GM23248 (cell line): Measurements from ENCODE around the gene RNU1-4. TPM values are rescaled to one million over a fixed set of nuclear protein-coding genes. Genes with fewer than 3 reads are reported as not detected.
"Not testable (repeated sequence)": the region's sequence is repeated elsewhere in the genome, so short reads cannot be mapped to it uniquely, and the experiment has no call there.

Experiments used
- DNase-seq: peaks from one replicate; pipeline ENCODE4 v3.0.0-alpha.2; 2015
- H2AFZ ChIP-seq: fragments of 200-600 bp; sonication (generic); 2 replicates; pipeline ENCODE4 v1.6.1; 2016; ENCODE audit warnings: antibody characterized with exemption
- H3F3A ChIP-seq: fragments of 200-600 bp; sonication (generic); 2 replicates; pipeline ENCODE4 v1.6.1; 2016; ENCODE audit warnings: mild to moderate bottlenecking, antibody characterized with exemption, mixed run types; ENCODE audit not compliant: insufficient read depth
- H3K27ac ChIP-seq: fragments of 200-600 bp; sonication (generic); 2 replicates; pipeline ENCODE4 v1.5.1; 2016; ENCODE audit warnings: mild to moderate bottlenecking
- H3K27me3 ChIP-seq: fragments of 200-600 bp; sonication (generic); replicated peaks from 2 replicates; pipeline ENCODE4 v1.6.1; 2016; ENCODE audit warnings: mild to moderate bottlenecking; ENCODE audit not compliant: insufficient read depth
- H3K36me3 ChIP-seq: fragments of 200-600 bp; sonication (generic); 2 replicates; pipeline ENCODE4 v1.6.1; 2016; ENCODE audit warnings: low read depth, mild to moderate bottlenecking
- H3K4me1 ChIP-seq: fragments of 200-600 bp; sonication (generic); 2 replicates; pipeline ENCODE4 v1.6.1; 2016; ENCODE audit warnings: mild to moderate bottlenecking; ENCODE audit not compliant: insufficient read depth
- H3K4me2 ChIP-seq: fragments of 200-600 bp; sonication (generic); one replicate; pipeline ENCODE4 v1.6.1; 2016; ENCODE audit warnings: mild to moderate bottlenecking; ENCODE audit not compliant: unreplicated experiment
- H3K4me3 ChIP-seq: fragments of 200-600 bp; sonication (generic); 2 replicates; pipeline ENCODE4 v1.5.1; 2016; ENCODE audit warnings: mild to moderate bottlenecking
- H3K79me2 ChIP-seq: fragments of 200-600 bp; sonication (generic); 2 replicates; pipeline ENCODE4 v1.6.1; 2016; ENCODE audit warnings: mild to moderate bottlenecking; ENCODE audit not compliant: insufficient read depth
- H3K9ac ChIP-seq: fragments of 200-600 bp; sonication (generic); 2 replicates; pipeline ENCODE4 v1.6.1; 2016; ENCODE audit warnings: mild to moderate bottlenecking
- H3K9me2 ChIP-seq: fragments of 200-600 bp; sonication (generic); 2 replicates; pipeline ENCODE4 v1.6.1; 2016; ENCODE audit warnings: mixed run types, mild to moderate bottlenecking, moderate library complexity; ENCODE audit not compliant: insufficient read depth
- H3K9me3 ChIP-seq: fragments of 200-600 bp; sonication (generic); one replicate; pipeline ENCODE4 v1.6.1; 2017; ENCODE audit warnings: low read depth
- H4K20me1 ChIP-seq: fragments of 200-600 bp; sonication (generic); 2 replicates; pipeline ENCODE4 v1.6.0; 2016; ENCODE audit not compliant: insufficient read depth
- WGBS, 2 experiments: methylation state at CpG; one replicate each; pipeline ENCODE4 v1.1.6; 2015 to 2017; ENCODE audit warnings: low lambda C conversion rate in 2 of 2, low coverage in 1 of 2; ENCODE audit errors: missing lambda C conversion rate in 2 of 2; 5-methylcytosine and 5-hydroxymethylcytosine counted together
- in situ Hi-C: fragments of 300-500 bp; cut with MboI; formaldehyde crosslinking; loops from 2 replicates; pipeline ENCODE4 v1.15.0; 2020
- polyA plus RNA-seq: library from polyadenylated mRNA; unstranded; fragments of >200 nt; fragmentation: Nextera tagmentation; extraction: Ambion mirVana; gene quantifications from 2 replicates; pipeline ENCODE4 v1.2.1, GENCODE V29; 2016
- total RNA-seq: library from RNA; depleted of rRNA; stranded (reverse); fragments of >200 nt; shearing (Covaris generic); gene quantifications from 2 replicates; pipeline ENCODE4 v1.2.3, GENCODE V29; 2014

Gene RNU1-4
- total and polyA plus RNA-seq, 2 experiments from 2014 or later = not detected

GRCh38 chr1:16773205-16773596, 32.9 kb downstream of the RNU1-4 start:
- H3K27ac ChIP-seq, DNase-seq, H2AFZ ChIP-seq, H3K9ac ChIP-seq, in situ Hi-C loops, H3K9me3 ChIP-seq, H3K36me3 ChIP-seq, H3K4me2 ChIP-seq, H3K79me2 ChIP-seq, H3K4me3 ChIP-seq, H4K20me1 ChIP-seq, H3K9me2 ChIP-seq: not testable (repeated sequence)
- Histone ChIP-seq H3F3A (peaks cover 12% of the 10 kb centered on the region), H3K27me3 (peaks cover 21% of the 10 kb centered on the region), H3K4me1 (peaks cover 17% of the 10 kb centered on the region)
- WGBS, 2 experiments = 27 to 30% methylated on average over 8 of the region's 9 CpGs

GRCh38 chr1:16773723-16774122, 33.4 kb downstream of the RNU1-4 start:
- H4K20me1 ChIP-seq, H3K9ac ChIP-seq, H3K79me2 ChIP-seq, H3K36me3 ChIP-seq, DNase-seq, H3K4me3 ChIP-seq, H2AFZ ChIP-seq, H3K4me2 ChIP-seq, H3K9me3 ChIP-seq, H3K9me2 ChIP-seq, H3K27ac ChIP-seq, in situ Hi-C loops: not testable (repeated sequence)
- Histone ChIP-seq H3K27me3 (peaks cover 22% of the 10 kb centered on the region), H3K4me1 (peaks cover 17% of the 10 kb centered on the region), H3F3A (peaks cover 12% of the 10 kb centered on the region)
- 5 to 9% methylated on average over 4 to 6 of the region's 6 CpGs for WGBS, 2 experiments

GRCh38 chr1:16774773-16775172, 34.5 kb downstream of the RNU1-4 start:
- H3K36me3 ChIP-seq, in situ Hi-C loops, H3K4me2 ChIP-seq, H3K27ac ChIP-seq, DNase-seq, H3K4me3 ChIP-seq, H3K9me3 ChIP-seq, H2AFZ ChIP-seq, H3K9ac ChIP-seq, H3K9me2 ChIP-seq, H4K20me1 ChIP-seq, H3K79me2 ChIP-seq: not testable (repeated sequence)
- Histone ChIP-seq H3F3A (peaks cover 12% of the 10 kb centered on the region), H3K4me1 (peaks cover 17% of the 10 kb centered on the region), H3K27me3 (peaks cover 26% of the 10 kb centered on the region)
- WGBS, 2 experiments = 76% methylated on average over 9 of the region's 14 CpGs

- H3K9ac ChIP-seq, H3K4me2 ChIP-seq, H3K4me3 ChIP-seq, H3K9me3 ChIP-seq, H3F3A ChIP-seq, in situ Hi-C loops, H3K79me2 ChIP-seq, H2AFZ ChIP-seq, H3K9me2 ChIP-seq, DNase-seq, H3K27ac ChIP-seq, H4K20me1 ChIP-seq, H3K36me3 ChIP-seq: not testable (repeated sequence)
- 77 to 80% methylated on average over 7 to 8 of the region's 8 CpGs for WGBS, 2 experiments
- Histone ChIP-seq H3K27me3 (peaks cover 30% of the 10 kb centered on the region), H3K4me1 (peaks cover 13% of the 10 kb centered on the region)
These were observed 35.0 kb downstream of the RNU1-4 start for GRCh38 chr1:16775290-16775689.

- in situ Hi-C loops = not testable (repeated sequence)
These were observed 35.9 kb downstream of the RNU1-4 start for GRCh38 chr1:16776248-16776647.

GRCh38 chr1:16776835-16777234, 36.5 kb downstream of the RNU1-4 start:
- peaks cover 32% of the 10 kb centered on the region for H3K27me3 ChIP-seq
- in situ Hi-C loops, H3K4me2 ChIP-seq, H3K79me2 ChIP-seq, H3K36me3 ChIP-seq, H4K20me1 ChIP-seq, H3K9ac ChIP-seq, H3K9me3 ChIP-seq, H3K27ac ChIP-seq, H3K4me3 ChIP-seq, DNase-seq, H2AFZ ChIP-seq, H3F3A ChIP-seq, H3K9me2 ChIP-seq: not testable (repeated sequence)
- 59 to 61% methylated on average over 5 of the region's 5 CpGs for WGBS, 2 experiments
- H3K4me1 ChIP-seq = peaks cover 11% of the 10 kb centered on the region

More at GRCh38 chr1:16776248-16776647, 35.9 kb downstream of the RNU1-4 start:
- not testable (repeated sequence) for H3K36me3 ChIP-seq, H3K9ac ChIP-seq, H3K4me1 ChIP-seq, H3K27ac ChIP-seq, H3K4me3 ChIP-seq, H4K20me1 ChIP-seq, H3K79me2 ChIP-seq, H3K9me2 ChIP-seq, DNase-seq, H3K9me3 ChIP-seq, H3K4me2 ChIP-seq, H2AFZ ChIP-seq, H3F3A ChIP-seq
- WGBS, 2 experiments = 58 to 65% methylated on average over 4 to 5 of the region's 8 CpGs
- H3K27me3 ChIP-seq = peaks cover 32% of the 10 kb centered on the region

- H3K9me3 ChIP-seq, H3F3A ChIP-seq, H3K4me3 ChIP-seq, H3K79me2 ChIP-seq, H2AFZ ChIP-seq, DNase-seq, H3K4me2 ChIP-seq, in situ Hi-C loops, H3K9ac ChIP-seq, H3K9me2 ChIP-seq, H3K4me1 ChIP-seq, H3K27ac ChIP-seq, H3K36me3 ChIP-seq, H4K20me1 ChIP-seq: not testable (repeated sequence)
- 64 to 70% methylated on average over 4 of the region's 4 CpGs for WGBS, 2 experiments
- H3K27me3 ChIP-seq = peaks cover 37% of the 10 kb centered on the region
These were observed 37.5 kb downstream of the RNU1-4 start for GRCh38 chr1:16777821-16778220.

GRCh38 chr1:16779525-16779924, 39.2 kb downstream of the RNU1-4 start:
- H3K9ac ChIP-seq, H3K36me3 ChIP-seq, H3K4me2 ChIP-seq, H3F3A ChIP-seq, H3K27ac ChIP-seq, in situ Hi-C loops, H4K20me1 ChIP-seq, DNase-seq, H2AFZ ChIP-seq, H3K4me1 ChIP-seq, H3K4me3 ChIP-seq, H3K79me2 ChIP-seq, H3K9me3 ChIP-seq, H3K9me2 ChIP-seq: not testable (repeated sequence)
- H3K27me3 ChIP-seq = peaks cover 28% of the 10 kb centered on the region
- WGBS, 2 experiments = 79 to 80% methylated on average over 5 of the region's 5 CpGs
